Ramos (cell line): ENCODE results near the gene CD180.

Experiments
- in situ Hi-C: fragments of 300-500 bp; cut with MboI; formaldehyde crosslinking; loops from one replicate; pipeline ENCODE4 v1.14.3; 2022; ENCODE audit warnings: low sequenced_read_pairs; ENCODE audit not compliant: unreplicated experiment

Gene CD180

DNA sequence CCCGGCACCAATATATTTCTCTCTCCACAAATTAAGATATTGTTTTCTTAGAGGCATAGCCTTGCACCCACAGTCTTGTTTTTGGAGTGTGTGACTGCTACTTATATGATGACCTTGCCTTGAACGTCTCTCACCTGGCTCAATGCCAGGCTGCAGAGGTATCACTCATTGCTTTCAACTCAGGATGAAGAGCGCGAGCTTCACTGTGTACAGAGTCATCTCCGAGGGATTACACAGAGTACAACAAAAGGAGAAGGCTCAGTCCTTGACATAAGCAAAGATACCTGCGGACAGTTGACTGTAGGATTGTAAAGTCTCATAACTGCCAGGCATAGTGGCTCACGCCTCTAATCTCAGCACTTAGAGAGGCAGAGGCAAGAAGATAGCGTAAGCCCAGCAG is 53.8 kb downstream of the CD180 start:
- in situ Hi-C loops = no loop called here

DNA sequence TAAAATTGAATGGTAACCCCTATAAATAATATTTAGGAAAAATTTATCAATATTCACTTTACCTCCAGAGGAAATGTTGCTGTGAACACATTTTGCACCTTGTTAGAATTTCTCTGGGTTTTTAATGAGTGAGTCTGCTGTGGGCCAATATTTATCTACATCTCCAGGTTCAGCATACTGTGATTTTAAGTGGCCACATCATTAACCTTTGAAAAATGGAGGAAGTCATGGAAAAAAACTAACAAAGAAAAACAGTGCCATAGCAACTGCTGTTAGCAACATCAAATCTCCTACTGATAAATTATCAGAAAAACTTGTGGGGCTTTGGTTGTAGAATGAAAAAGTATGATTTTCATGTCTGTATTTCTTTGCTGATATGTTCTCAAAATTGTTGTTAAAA is 55.0 kb downstream of the CD180 start:
- in situ Hi-C loops = no loop called here

DNA sequence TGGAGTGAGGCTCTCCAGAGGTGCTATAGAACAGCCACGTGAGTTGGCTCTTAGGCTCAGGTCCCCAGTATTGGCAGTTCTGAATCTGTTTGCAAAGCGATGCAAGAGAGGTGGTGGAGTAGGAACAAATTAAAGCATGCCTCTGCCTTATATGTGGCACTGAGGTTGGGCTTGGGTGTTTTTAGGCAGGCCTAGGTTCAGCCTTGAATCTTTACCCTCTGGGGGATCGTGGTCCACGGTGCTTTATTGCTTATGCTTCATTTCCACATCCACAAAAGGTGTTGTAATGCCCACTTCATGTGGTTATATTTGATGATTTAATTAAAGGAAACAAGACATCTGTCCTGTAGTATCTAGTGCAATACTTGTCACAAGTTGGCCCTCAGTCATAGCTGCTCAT is 56.2 kb downstream of the CD180 start:
- in situ Hi-C loops = no loop called here

DNA sequence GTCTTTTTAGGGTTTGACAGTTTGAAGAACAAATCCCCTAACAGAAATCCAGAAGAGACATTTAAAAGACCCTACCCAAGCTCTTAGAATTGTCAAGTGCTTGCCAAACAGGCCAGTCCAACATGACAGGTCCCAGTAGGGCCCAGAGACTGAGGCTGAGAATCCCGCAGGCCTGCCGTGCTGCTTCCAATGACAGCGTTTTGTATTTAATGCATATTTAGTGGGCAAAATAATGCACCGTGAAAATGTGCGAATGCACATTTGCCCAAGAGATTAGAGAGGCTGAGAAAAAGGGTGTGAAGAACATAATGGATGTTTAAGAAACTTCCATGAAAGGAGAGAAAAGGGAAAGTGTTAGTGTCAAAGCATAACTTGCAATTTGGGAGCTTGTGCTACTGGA is 57.6 kb downstream of the CD180 start:
- in situ Hi-C loops = no loop called here

DNA sequence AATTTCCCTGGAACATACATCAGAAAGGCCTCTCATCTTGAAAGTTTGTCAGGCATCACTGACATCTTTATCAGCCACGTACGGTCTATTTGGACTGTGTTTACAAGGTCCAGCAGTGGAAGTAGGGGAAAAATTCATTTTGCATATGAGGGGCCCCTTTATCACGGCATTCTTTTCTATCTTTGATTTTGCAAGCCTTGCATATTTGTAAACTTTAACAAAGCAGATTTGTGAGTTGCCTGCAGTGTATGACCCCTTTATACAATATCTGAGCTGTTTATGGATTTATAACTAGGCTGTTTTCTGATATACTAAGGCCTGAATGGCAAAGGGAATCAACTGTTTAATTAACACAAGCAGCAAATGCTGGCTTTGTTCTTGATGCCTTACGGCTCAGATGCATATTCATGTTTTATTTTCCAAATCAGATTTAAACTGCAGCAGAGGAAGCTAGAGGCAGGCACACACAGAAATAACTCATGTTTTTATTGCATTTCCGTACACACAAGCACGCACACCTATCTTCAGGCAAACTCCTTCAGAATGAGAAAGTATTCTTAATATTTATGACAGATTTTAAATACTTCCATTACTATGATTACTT is 61.1 kb downstream of the CD180 start:
- in situ Hi-C loops = no loop called here

DNA sequence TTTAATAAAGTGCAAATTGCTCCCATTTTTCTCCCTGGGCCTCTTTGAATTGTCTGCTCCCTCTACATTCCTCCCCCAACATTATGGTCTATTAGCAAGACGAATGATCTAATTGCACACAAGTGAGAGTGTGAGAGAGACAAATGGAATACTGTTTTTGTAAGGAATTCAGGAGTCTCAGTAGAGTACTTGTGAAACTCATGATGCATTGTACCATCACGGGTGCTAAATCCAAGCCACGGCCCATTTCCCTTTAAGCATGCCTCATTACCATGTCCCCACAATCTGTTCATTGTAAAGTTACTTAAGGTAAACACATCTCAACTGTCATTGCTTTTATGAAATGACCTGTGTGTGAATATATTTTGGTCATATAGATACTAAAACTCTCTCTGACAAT is 62.8 kb downstream of the CD180 start:
- in situ Hi-C loops = no loop called here

DNA sequence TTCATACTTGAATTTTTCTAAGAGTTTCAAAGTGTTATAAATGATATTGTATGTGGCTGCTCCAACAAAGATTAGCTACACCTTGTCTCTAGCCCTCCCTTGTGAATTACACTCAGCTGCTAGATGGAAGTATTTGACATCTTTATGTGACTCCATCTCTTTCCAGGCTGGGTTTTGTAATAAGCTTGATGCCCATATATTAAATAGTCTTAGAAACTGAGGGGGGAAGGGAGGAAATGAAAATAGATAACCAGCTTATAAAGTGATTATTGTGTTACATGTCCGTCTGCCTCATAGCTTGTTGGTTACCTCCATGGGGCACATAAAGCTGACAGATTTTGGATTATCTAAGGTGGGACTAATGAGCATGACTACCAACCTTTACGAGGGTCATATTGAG is 63.4 kb downstream of the CD180 start:
- in situ Hi-C loops = no loop called here

DNA sequence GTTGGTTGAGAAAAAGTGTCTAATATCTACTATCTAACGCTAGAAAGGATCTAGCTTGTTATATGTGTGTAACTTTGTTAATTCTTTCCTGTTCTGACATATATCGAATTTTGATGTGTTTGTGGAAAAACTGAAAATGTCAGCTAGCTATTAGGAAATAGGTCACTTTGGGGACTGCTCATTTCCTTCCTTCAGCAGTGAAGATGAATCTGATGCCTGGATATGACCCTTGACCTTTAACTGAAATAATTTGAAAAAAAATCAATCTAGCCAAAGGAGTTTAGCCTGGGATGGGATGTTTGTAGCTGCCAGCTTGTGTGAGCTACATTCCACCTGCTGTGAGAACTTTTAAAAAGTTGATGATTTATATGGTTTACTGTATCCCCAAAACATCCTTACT is 66.8 kb downstream of the CD180 start:
- in situ Hi-C loops = no loop called here
